Nephron (organoid): ENCODE measurements around the gene ARHGAP40.
A peak's percentile ranks its signal among the peaks of the same experiment; 100 is the strongest.

ENCODE experiments used
- H3K27ac Mint-ChIP-seq, 3 experiments: 2 replicates each; pipeline ENCODE4 v1.8.0; 2020; ENCODE audit warnings: mixed read lengths in 3 of 3, mild to moderate bottlenecking in 2 of 3, moderate library complexity in 1 of 3
- H3K27me3 Mint-ChIP-seq: 2 replicates; pipeline ENCODE4 v1.8.0; 2021; ENCODE audit warnings: low read depth, mild to moderate bottlenecking, moderate library complexity, mixed read lengths
- H3K36me3 Mint-ChIP-seq: 2 replicates; pipeline ENCODE4 v1.8.0; 2020; ENCODE audit warnings: low read depth, mixed read lengths
- H3K4me1 Mint-ChIP-seq: 2 replicates; pipeline ENCODE4 v1.8.0; 2020; ENCODE audit warnings: mixed read lengths
- H3K4me3 Mint-ChIP-seq, 3 experiments: 2 replicates each; pipeline ENCODE4 v1.8.0; 2020; ENCODE audit warnings: mild to moderate bottlenecking in 3 of 3, mixed read lengths in 3 of 3, moderate library complexity in 2 of 3
- H3K9me3 Mint-ChIP-seq: 2 replicates; pipeline ENCODE4 v1.8.0; 2020; ENCODE audit warnings: mixed read lengths
- CTCF ChIP-seq, 3 experiments: fragments of 200-600 bp; sonication (generic); IDR thresholded peaks; one replicate each; pipeline ENCODE4 v1.5.0; 2021; ENCODE audit warnings: antibody characterized with exemption in 3 of 3; ENCODE audit not compliant: unreplicated experiment in 3 of 3

ARHGAP40 gene

GRCh38 chr20:38652995-38653394, 51.4 kb downstream of the ARHGAP40 start:
- Mint-ChIP-seq H3K4me3 (no peak overlapping the region), H3K9me3 (peaks cover 3% of the 10 kb centered on the region), H3K36me3 (no peaks in the 10 kb centered on the region), H3K4me1 (no peaks in the 10 kb centered on the region), H3K27ac (no peak overlapping the region), H3K27me3 (peaks cover 62% of the 10 kb centered on the region)
- TF ChIP-seq CTCF (IDR thresholded peaks at IDR 0.05; ENCODE audit: unreplicated experiment in 3 of 3): no peak

GRCh38 chr20:38657390-38657789, 55.8 kb downstream of the ARHGAP40 start:
- H3K27me3 Mint-ChIP-seq: peaks cover 82% of the 10 kb centered on the region
- no peak overlapping the region for H3K4me3 Mint-ChIP-seq
- H3K9me3 Mint-ChIP-seq: peaks cover 3% of the 10 kb centered on the region
- no peak overlapping the region for H3K27ac Mint-ChIP-seq
- TF ChIP-seq CTCF (IDR thresholded peaks at IDR 0.05; ENCODE audit: unreplicated experiment in 3 of 3): no peak
- H3K4me1 Mint-ChIP-seq: no peaks in the 10 kb centered on the region
- H3K36me3 Mint-ChIP-seq: no peaks in the 10 kb centered on the region

DNA sequence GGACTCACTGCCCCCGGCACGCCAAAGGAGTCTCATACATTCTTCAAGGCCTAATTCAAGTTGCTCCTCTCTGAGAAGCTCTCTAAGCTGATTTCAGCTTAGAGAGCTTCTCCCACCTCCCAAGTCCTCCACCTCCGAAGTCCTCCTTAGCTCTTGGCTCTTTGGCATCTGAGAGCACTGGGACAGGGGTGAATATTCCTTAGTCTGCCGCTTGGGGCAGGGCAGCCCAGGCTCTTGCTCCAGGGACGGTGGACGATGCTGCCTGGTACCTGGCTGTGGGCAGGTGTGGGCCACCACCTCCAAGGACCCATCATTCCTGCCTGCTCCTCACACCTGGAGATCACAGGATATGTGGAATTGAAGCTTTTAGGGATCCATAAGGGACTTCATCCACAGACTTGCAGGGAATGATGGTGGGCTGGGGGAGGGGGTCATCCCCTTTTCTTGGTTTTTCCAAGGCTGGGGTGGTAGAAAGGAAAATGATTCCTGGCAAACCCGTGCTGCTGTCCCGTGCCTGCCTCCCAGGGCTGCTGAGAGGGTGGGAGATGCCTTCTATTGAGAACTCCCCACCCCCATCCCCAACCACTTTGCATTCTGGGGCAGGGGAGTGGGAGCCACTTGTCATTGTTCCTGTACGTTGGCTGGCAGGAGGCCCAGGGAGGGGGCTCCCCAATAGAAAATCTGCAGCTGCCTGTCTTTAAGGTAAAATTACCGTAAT, 57.4 kb downstream of the ARHGAP40 start:
- no peaks in the 10 kb centered on the region for H3K4me1 Mint-ChIP-seq
- H3K27ac Mint-ChIP-seq: no peak overlapping the region
- no peak overlapping the region for H3K4me3 Mint-ChIP-seq
- peaks cover 72% of the 10 kb centered on the region for H3K27me3 Mint-ChIP-seq
- no peaks in the 10 kb centered on the region for H3K36me3 Mint-ChIP-seq
- H3K9me3 Mint-ChIP-seq: no peaks in the 10 kb centered on the region
- peak; percentile 66 to 71 (median 67) for TF ChIP-seq CTCF (IDR thresholded peaks at IDR 0.05; ENCODE audit: unreplicated experiment in 3 of 3)

DNA sequence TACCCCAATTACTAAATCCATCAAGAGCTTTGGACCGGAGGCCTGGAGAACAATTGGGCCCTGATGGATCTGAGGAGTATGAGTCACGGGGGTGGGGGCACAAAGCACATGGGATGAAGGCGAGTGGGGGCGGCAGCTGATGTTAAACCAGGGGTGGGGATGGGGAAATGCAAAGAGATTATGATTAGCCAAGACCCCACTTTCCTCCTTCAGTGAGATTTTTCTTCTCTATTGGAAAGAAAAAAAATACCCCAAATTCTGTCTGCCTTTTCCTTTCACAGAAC, 57.9 kb downstream of the ARHGAP40 start:
- no peaks in the 10 kb centered on the region for H3K4me1 Mint-ChIP-seq
- H3K27ac Mint-ChIP-seq: no peak overlapping the region
- H3K9me3 Mint-ChIP-seq: no peaks in the 10 kb centered on the region
- H3K4me3 Mint-ChIP-seq: no peak overlapping the region
- no peaks in the 10 kb centered on the region for H3K36me3 Mint-ChIP-seq
- TF ChIP-seq CTCF (IDR thresholded peaks at IDR 0.05; ENCODE audit: unreplicated experiment in 3 of 3): no peak
- peaks cover 70% of the 10 kb centered on the region for H3K27me3 Mint-ChIP-seq

DNA sequence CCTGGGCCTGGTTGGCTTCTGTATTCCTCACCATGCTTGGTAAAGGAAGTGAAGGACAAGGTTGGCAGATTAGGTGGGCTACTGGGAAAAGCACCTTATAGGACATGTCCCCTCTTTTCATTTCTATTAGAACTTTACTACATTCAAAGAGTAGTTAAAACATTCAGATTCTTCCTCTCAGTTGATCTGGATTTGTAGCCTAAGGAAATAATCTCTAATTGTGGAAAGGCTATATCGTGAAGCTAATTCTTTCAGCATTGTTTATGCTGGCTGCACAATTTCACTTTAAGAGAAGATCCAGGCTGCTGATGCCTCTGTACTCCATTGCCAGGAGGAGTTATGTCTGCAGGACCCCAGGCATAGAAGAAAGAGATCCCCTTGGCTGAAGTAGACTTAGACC, 58.8 kb downstream of the ARHGAP40 start:
- H3K36me3 Mint-ChIP-seq: no peaks in the 10 kb centered on the region
- H3K27ac Mint-ChIP-seq: no peak overlapping the region
- no peaks in the 10 kb centered on the region for H3K9me3 Mint-ChIP-seq
- no peak for TF ChIP-seq CTCF (IDR thresholded peaks at IDR 0.05; ENCODE audit: unreplicated experiment in 3 of 3)
- H3K4me3 Mint-ChIP-seq: no peak overlapping the region
- peaks cover 70% of the 10 kb centered on the region for H3K27me3 Mint-ChIP-seq
- no peaks in the 10 kb centered on the region for H3K4me1 Mint-ChIP-seq

GRCh38 chr20:38663660-38664059, 62.1 kb downstream of the ARHGAP40 start:
- Mint-ChIP-seq H3K9me3 (no peaks in the 10 kb centered on the region), H3K4me1 (no peaks in the 10 kb centered on the region), H3K27me3 (peaks cover 61% of the 10 kb centered on the region), H3K4me3 (no peak overlapping the region), H3K36me3 (no peaks in the 10 kb centered on the region), H3K27ac (no peak overlapping the region)
- no peak for TF ChIP-seq CTCF (IDR thresholded peaks at IDR 0.05; ENCODE audit: unreplicated experiment in 3 of 3)
